OCI-LY1 (cell line): ENCODE results near the gene AKTIP.

Source experiments
- H2AFZ ChIP-seq: fragments of 200-600 bp; sonication (generic), shearing (Covaris generic); 2 replicates; pipeline ENCODE4 v1.6.0; 2014; ENCODE audit warnings: antibody characterized with exemption, mild to moderate bottlenecking, low read length
- H3F3A ChIP-seq: fragments of 200-600 bp; sonication (generic), shearing (Covaris generic); 2 replicates; pipeline ENCODE4 v1.6.0; 2014; ENCODE audit warnings: mild to moderate bottlenecking, antibody characterized with exemption, low read length, moderate library complexity; ENCODE audit not compliant: insufficient read depth
- H3K27ac ChIP-seq: fragments of 200-600 bp; sonication (generic); 2 replicates; pipeline ENCODE4 v1.5.1; 2014; ENCODE audit warnings: low read length, mixed run types, mild to moderate bottlenecking, low read depth; ENCODE audit not compliant: poor library complexity, severe bottlenecking
- H3K27me3 ChIP-seq: fragments of 200-600 bp; sonication (generic); 2 replicates; pipeline ENCODE4 v1.6.0; 2014; ENCODE audit warnings: antibody characterized with exemption, mild to moderate bottlenecking, low read length, moderate library complexity; ENCODE audit not compliant: insufficient read depth
- H3K36me3 ChIP-seq: fragments of 200-600 bp; sonication (generic); 2 replicates; pipeline ENCODE4 v1.6.1; 2014; ENCODE audit warnings: mild to moderate bottlenecking, antibody characterized with exemption, low read length, moderate library complexity, mixed read lengths; ENCODE audit not compliant: insufficient read depth
- H3K4me1 ChIP-seq: fragments of 200-600 bp; sonication (generic); 2 replicates; pipeline ENCODE4 v1.5.1; 2014; ENCODE audit warnings: mild to moderate bottlenecking, low read length, moderate library complexity; ENCODE audit not compliant: insufficient read depth, severe bottlenecking
- H3K4me2 ChIP-seq: fragments of 200-600 bp; sonication (generic), shearing (Covaris generic); 2 replicates; pipeline ENCODE4 v1.6.1; 2014; ENCODE audit warnings: low read length
- H3K4me3 ChIP-seq: fragments of 200-600 bp; sonication (generic); 2 replicates; pipeline ENCODE4 v1.5.1; 2014; ENCODE audit warnings: low read length, low read depth, mild to moderate bottlenecking, mixed read lengths; ENCODE audit not compliant: poor library complexity, severe bottlenecking
- H3K79me2 ChIP-seq: fragments of 200-600 bp; shearing (Covaris generic); 2 replicates; pipeline ENCODE4 v1.6.1; 2016; ENCODE audit warnings: mixed run types, low read length, mixed read lengths; ENCODE audit not compliant: insufficient read depth
- H3K9ac ChIP-seq: fragments of 200-600 bp; sonication (generic), shearing (Covaris generic); 2 replicates; pipeline ENCODE4 v1.6.1; 2014; ENCODE audit warnings: mild to moderate bottlenecking, low read length, mixed read lengths
- H3K9me2 ChIP-seq: fragments of 200-600 bp; sonication (generic), shearing (Covaris generic); 2 replicates; pipeline ENCODE4 v1.6.1; 2014; ENCODE audit warnings: low read depth, mild to moderate bottlenecking, low read length, mixed read lengths
- H3K9me3 ChIP-seq: fragments of 200-600 bp; shearing (Covaris generic); 2 replicates; pipeline ENCODE4 v1.6.1; 2014; ENCODE audit warnings: low read length, mixed read lengths
- H4K20me1 ChIP-seq: fragments of 200-600 bp; sonication (generic), shearing (Covaris generic); 2 replicates; pipeline ENCODE4 v1.6.0; 2016; ENCODE audit warnings: mild to moderate bottlenecking, low read length; ENCODE audit not compliant: insufficient read depth
- CTCF ChIP-seq: fragments of 200-600 bp; sonication (generic), shearing (Covaris generic); IDR thresholded peaks from 2 replicates; pipeline ENCODE4 v1.5.1; 2017; ENCODE audit warnings: mild to moderate bottlenecking, antibody characterized with exemption, low read length, moderate library complexity, mixed read lengths
- EZH2 ChIP-seq: fragments of 200-600 bp; sonication (generic), shearing (Covaris generic); IDR thresholded peaks from 2 replicates; pipeline ENCODE4 v1.8.0; 2017; ENCODE audit warnings: borderline replicate concordance, mixed run types, mild to moderate bottlenecking, antibody characterized with exemption, low read length, moderate library complexity, mixed read lengths

AKTIP gene

DNA sequence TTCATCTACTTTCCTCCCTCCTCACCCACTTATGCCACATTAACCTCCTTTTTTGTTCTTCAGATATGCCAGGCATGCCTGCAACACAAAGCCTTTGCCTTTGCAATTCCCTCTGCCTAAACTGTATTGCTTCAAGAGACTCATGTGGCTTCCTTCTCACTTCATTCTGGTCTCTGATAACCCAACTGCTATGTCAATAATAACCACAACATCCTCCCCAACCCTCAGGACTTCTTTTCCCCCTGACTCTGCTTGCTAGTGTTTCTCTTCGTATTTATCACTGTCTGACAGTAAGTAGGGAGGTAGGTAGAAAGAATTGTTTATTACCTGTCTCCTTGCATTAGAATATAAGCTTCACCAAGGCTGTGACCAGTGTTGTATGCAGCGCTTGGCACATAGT lies 46.4 kb downstream of the AKTIP start:
- Histone ChIP-seq H3K9me3 (no peaks in the 10 kb centered on the region), H3K9ac (no peak overlapping the region), H4K20me1 (no peaks in the 10 kb centered on the region), H3K27me3 (no peaks in the 10 kb centered on the region), H2AFZ (no peak overlapping the region), H3K9me2 (no peaks in the 10 kb centered on the region), H3K27ac (peak overlapping the region; percentile 87), H3F3A (no peaks in the 10 kb centered on the region), H3K36me3 (peaks cover 69% of the 10 kb centered on the region), H3K79me2 (no peaks in the 10 kb centered on the region), H3K4me2 (no peak overlapping the region), H3K4me1 (peaks cover 18% of the 10 kb centered on the region), H3K4me3 (no peak overlapping the region)
- TF ChIP-seq CTCF = no peak
- no peak for TF ChIP-seq EZH2

DNA sequence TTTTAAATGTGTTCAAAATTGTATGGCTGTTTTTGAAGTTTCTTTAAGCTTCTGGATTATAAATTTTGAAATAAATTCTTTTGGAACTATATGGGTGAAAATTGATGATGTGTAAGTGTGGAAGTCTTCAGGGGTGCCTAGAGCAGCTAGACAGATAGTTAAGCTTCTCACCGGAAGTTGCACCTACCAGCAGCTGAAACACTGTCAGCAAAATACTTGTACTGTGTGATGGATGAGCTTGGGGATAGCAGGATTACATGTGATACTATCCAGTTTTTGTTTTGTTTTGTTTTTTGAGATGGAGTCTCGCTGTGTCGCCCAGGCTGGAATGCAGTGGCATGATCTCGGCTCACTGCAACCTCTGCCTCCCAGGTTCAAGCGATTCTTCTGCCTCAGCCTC lies 49.1 kb downstream of the AKTIP start:
- H2AFZ ChIP-seq = no peak overlapping the region
- no peaks in the 10 kb centered on the region for H3K79me2 ChIP-seq
- H3K9me3 ChIP-seq = no peaks in the 10 kb centered on the region
- no peaks in the 10 kb centered on the region for H3K27me3 ChIP-seq
- TF ChIP-seq CTCF (no peak), EZH2 (no peak)
- H3K9me2 ChIP-seq = no peaks in the 10 kb centered on the region
- H3K27ac ChIP-seq = no peak overlapping the region
- H3K4me2 ChIP-seq = no peak overlapping the region
- peaks cover 18% of the 10 kb centered on the region for H3K4me1 ChIP-seq
- no peak overlapping the region for H3K4me3 ChIP-seq
- no peaks in the 10 kb centered on the region for H4K20me1 ChIP-seq
- H3K9ac ChIP-seq = no peak overlapping the region
- H3K36me3 ChIP-seq = peaks cover 51% of the 10 kb centered on the region
- H3F3A ChIP-seq = no peaks in the 10 kb centered on the region

DNA sequence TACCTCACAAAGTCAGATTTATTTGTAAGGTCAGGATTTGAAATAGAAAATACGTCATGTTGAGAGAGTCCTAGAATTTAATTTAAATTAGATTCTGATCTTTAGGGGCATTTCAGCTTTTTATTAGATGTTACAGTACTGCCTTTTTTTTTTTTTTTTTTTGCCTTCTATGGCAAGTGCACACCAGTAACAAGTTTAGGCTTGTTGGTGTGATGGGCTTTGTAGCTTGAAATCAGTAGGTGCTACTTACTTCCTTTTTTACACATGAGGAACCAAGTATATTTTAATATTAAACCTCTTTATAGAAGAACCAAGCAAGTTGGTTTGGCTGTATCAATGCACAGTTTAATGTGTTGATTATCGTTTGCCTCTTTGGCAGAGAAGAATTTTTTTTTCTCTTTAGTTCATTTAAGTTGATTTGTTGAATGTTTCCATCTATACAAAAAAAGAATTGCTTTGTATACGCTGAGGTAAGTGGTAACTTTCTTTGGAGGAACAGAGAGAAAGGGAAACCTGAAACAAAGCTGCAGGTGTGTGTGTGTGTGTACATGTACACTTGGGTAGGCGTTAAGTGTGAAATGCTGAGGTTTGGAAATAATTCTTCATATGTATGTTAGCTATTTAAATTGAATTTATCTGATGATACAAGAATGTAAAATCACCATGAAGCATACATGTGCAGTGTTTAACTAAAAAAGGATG lies 53.0 kb downstream of the AKTIP start:
- H3K9ac ChIP-seq = no peak overlapping the region
- no peak overlapping the region for H3K4me2 ChIP-seq
- no peak overlapping the region for H3K4me3 ChIP-seq
- H3K27me3 ChIP-seq = no peaks in the 10 kb centered on the region
- H4K20me1 ChIP-seq = no peaks in the 10 kb centered on the region
- no peaks in the 10 kb centered on the region for H3K9me2 ChIP-seq
- no peaks in the 10 kb centered on the region for H3F3A ChIP-seq
- no peak for TF ChIP-seq EZH2
- TF ChIP-seq CTCF = no peak
- no peaks in the 10 kb centered on the region for H3K4me1 ChIP-seq
- no peaks in the 10 kb centered on the region for H3K9me3 ChIP-seq
- no peak overlapping the region for H3K27ac ChIP-seq
- peaks cover 49% of the 10 kb centered on the region for H3K36me3 ChIP-seq
- no peaks in the 10 kb centered on the region for H3K79me2 ChIP-seq
- no peak overlapping the region for H2AFZ ChIP-seq
